ES-I3 (cell line): ENCODE measurements around the gene CHST4.
"Not testable (repeated sequence)": the region's sequence is repeated elsewhere in the genome, so short reads cannot be mapped to it uniquely, and the experiment has no call there.

ENCODE experiments used
- H3K36me3 ChIP-seq: 2 replicates; pipeline ENCODE4 v1.6.1; 2013; ENCODE audit warnings: mild to moderate bottlenecking, low read length, control low read depth, moderate library complexity; ENCODE audit not compliant: insufficient read depth
- H3K4me1 ChIP-seq: 2 replicates; pipeline ENCODE4 v1.6.1; 2013; ENCODE audit warnings: mild to moderate bottlenecking, control low read depth, low read length; ENCODE audit not compliant: insufficient read depth
- H3K9ac ChIP-seq: 2 replicates; pipeline ENCODE4 v1.6.1; 2013; ENCODE audit warnings: low read depth, mild to moderate bottlenecking, low read length, moderate library complexity
- H3K9me3 ChIP-seq: 2 replicates; pipeline ENCODE4 v1.6.1; 2013; ENCODE audit warnings: mild to moderate bottlenecking, low read length, moderate library complexity; ENCODE audit not compliant: control insufficient read depth, insufficient read depth

Gene CHST4

GRCh38 chr16:71570144-71570543 is 43.9 kb downstream of the CHST4 start:
- H3K9me3 ChIP-seq: no peaks in the 10 kb centered on the region

GRCh38 chr16:71572497-71573116 is 46.4 kb downstream of the CHST4 start:
- H3K4me1 ChIP-seq: no peaks in the 10 kb centered on the region
- H3K9me3 ChIP-seq: no peaks in the 10 kb centered on the region
- no peaks in the 10 kb centered on the region for H3K36me3 ChIP-seq
- H3K9ac ChIP-seq: no peak overlapping the region

More at GRCh38 chr16:71570144-71570543, 43.9 kb downstream of the CHST4 start:
- H3K4me1 ChIP-seq: no peaks in the 10 kb centered on the region; the same call in 1 of the 2 replicates
- no peak overlapping the region for H3K9ac ChIP-seq
- no peaks in the 10 kb centered on the region for H3K36me3 ChIP-seq

- H3K36me3 ChIP-seq: no peaks in the 10 kb centered on the region
Measured at GRCh38 chr16:71573387-71574094, 47.3 kb downstream of the CHST4 start.

GRCh38 chr16:71574702-71575101 is 48.5 kb downstream of the CHST4 start:
- H3K9ac ChIP-seq: no peak overlapping the region
- H3K36me3 ChIP-seq: no peaks in the 10 kb centered on the region
- no peaks in the 10 kb centered on the region for H3K9me3 ChIP-seq
- no peaks in the 10 kb centered on the region for H3K4me1 ChIP-seq

More at GRCh38 chr16:71573387-71574094, 47.3 kb downstream of the CHST4 start:
- Histone ChIP-seq H3K4me1 (no peaks in the 10 kb centered on the region), H3K9ac (no peak overlapping the region), H3K9me3 (no peaks in the 10 kb centered on the region)

GRCh38 chr16:71576971-71577370 is 50.7 kb downstream of the CHST4 start, which contains the start of gene TAT:
TSS of gene TAT (minus strand) at chr16:71577092. CDS start at chr16:71576415, 677 bp downstream.
- Histone ChIP-seq H3K9me3 (no peaks in the 10 kb centered on the region), H3K9ac (no peak within 1 kb of the TSS), H3K4me1 (no peaks in the 10 kb centered on the region), H3K36me3 (no peaks in the 10 kb centered on the region)

- H3K9me3 ChIP-seq, H3K9ac ChIP-seq, H3K36me3 ChIP-seq, H3K4me1 ChIP-seq: not testable (repeated sequence)
Measured at GRCh38 chr16:71582553-71582848, 56.3 kb downstream of the CHST4 start.

GRCh38 chr16:71584543-71585317 is 58.5 kb downstream of the CHST4 start:
- H3K9ac ChIP-seq: no peak overlapping the region
- H3K4me1 ChIP-seq: no peaks in the 10 kb centered on the region
- no peaks in the 10 kb centered on the region for H3K9me3 ChIP-seq

GRCh38 chr16:71585318-71585703 is 59.1 kb downstream of the CHST4 start:
- H3K9ac ChIP-seq: no peak overlapping the region
- no peaks in the 10 kb centered on the region for H3K36me3 ChIP-seq

More at GRCh38 chr16:71584543-71585317, 58.5 kb downstream of the CHST4 start:
- H3K36me3 ChIP-seq: no peaks in the 10 kb centered on the region

More at GRCh38 chr16:71585318-71585703, 59.1 kb downstream of the CHST4 start:
- Histone ChIP-seq H3K9me3 (no peaks in the 10 kb centered on the region), H3K4me1 (no peaks in the 10 kb centered on the region)
